HG02840 (cell line): ENCODE data around the gene SSH2.

Source experiments
- ATAC-seq: cut with Tn5 transposase; IDR thresholded peaks from one replicate; pipeline ENCODE4 v1.9.1; 2021; ENCODE audit warnings: mild to moderate bottlenecking, moderate library complexity, moderate number of reproducible peaks; ENCODE audit not compliant: unreplicated experiment, low FRiP score

The SSH2 gene

DNA sequence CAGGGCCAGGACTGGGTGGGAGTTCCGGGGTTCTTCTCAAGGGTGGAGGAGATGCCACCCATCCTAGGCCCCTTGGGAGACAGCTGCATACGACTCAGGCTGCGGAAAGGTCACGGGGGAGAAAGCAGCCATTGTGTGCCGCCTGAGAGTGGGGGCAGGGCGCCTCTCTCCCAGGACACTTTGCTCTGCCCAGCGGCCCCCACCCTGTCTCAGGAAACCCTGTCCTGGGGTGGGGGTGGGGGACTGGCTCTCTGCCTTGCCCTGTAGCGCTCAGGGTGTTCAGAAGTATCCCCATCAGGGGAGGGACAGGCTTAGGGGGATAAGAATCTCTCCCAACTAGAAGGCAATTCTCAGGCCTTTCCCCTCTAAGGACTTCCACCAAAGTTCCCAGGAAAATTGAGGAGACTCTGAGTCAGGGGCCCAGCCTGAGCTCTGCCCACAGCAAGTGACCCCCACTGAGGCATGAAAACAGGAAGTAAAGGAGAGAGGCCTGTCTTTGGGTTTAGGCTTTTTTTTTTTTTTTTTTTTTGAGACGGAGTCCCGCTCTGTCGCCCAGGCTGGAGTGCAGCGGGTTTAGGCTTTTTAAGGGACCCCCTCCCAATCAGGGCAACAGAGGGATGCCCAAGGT, 345.5 kb downstream of the SSH2 start:
- no peak for ATAC-seq

DNA sequence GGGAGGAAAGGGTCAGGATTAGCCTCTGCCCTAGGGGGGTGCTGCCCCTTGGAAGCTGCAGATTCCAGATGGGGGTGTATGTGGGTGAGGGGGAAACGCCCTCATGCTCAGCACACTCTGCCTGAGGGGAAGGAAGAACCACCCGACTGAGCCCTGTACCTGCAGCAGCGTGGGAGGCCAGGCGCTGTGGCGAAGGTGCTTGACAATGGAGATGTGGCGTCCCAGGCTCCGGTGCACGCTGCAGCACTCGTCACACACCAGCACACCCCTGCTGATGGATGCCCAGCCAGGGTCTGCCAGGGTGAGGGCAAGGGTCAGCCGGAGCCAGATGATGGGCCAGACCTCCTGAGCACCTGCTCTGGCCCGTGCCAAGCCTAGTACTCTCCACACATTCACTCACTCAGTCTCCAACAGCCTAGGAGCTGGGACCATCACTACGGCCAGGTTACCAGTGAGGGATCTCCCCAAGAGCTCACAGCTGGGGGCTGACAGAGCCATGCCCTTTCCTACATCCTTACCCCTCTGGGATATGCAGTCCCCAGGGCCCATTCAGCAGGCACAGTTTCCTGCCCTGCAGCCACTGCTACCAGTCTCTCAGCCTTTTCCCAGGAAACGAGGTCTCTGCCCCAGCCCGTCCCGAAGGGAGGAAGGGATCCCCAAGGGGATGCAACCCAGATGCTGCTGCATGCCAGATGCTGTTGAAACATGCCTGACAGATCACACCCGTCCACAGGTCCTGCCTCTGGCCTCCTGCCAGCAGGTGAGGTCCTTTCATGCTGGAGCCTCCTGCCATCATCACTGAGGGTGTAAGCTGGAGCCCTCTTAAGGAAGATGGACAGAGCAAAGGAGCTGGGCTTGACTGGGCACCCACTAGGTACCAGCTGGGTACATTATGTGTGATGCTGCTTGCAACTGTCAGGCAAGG, 346.4 kb downstream of the SSH2 start:
- ATAC-seq, result no peak

DNA sequence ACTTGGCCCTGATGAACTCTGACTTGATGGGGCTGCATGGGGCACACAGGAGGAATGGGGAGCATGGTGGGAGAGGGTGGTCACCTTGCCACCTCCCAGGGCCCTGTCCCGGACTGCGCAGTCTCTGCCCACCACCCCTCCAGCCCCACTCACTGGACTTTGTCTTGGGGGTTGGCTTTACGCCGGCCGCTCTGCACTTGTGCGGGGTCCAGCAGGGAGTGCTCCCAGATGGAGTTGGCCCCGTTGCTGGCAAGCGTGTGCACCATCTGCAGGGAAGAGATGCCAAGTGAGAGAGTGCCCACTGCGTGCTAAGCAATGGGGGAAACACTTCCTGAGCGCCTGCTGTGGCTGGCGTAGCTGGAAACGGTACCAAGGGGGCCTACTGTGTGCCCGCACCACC, 347.3 kb downstream of the SSH2 start:
- no peak for ATAC-seq

DNA sequence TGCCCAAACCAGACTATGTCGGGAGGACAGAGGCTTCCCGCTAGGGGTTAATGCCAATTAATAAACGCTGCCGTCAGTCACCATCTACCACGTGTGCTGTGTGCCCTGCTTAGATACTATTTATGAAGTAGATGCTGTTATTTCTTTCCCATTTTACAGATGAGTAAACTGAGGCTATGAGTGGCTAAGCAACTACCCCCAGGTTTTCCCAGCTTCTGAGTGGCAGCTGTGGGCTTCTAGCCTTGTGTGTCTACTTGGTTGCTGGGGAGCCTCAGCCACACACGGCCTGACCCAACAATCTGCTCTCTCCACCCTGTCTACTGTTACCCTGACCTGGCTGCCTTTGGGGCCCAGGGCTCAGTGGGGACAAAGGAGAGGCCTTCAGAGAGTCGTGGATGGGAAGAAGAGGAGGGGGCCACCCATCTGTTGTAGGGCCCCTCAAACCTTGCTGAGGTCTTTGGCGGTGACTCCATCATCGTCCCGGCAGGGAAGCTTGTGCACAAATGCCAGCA, 347.7 kb downstream of the SSH2 start:
- ATAC-seq, result no peak

DNA sequence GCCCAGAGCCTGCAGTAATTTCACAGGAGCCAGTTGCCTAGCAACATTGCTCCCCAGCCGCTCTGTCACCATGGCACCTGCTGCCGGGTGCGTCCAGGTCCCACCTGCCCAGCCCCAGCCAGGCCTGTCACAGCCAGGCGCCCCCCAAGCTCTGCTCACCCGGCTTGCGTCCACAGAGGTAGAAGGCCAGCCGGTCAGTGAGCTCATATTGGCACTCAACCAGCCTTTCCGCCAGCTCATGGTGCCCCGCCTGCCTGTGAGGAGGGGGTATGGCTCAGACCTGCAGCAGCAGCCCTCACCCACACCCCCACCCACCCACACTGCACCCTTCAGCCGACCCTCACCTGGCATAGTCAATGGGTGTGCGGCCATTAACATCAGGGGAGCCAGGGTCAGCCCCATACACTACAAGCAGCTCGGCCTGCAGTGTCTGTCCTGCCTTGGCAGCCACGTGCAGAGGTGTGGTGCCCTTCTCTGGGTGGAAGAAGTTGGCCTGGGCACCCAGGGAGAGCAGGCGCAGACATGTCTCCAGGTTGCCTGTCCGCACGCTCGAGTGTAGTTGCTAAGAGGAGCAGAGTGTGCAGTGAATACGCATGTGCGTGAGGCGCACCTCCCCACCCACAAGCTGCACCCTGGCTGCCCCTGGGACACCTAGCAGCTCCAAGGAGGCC, 348.3 kb downstream of the SSH2 start:
- no peak for ATAC-seq

DNA sequence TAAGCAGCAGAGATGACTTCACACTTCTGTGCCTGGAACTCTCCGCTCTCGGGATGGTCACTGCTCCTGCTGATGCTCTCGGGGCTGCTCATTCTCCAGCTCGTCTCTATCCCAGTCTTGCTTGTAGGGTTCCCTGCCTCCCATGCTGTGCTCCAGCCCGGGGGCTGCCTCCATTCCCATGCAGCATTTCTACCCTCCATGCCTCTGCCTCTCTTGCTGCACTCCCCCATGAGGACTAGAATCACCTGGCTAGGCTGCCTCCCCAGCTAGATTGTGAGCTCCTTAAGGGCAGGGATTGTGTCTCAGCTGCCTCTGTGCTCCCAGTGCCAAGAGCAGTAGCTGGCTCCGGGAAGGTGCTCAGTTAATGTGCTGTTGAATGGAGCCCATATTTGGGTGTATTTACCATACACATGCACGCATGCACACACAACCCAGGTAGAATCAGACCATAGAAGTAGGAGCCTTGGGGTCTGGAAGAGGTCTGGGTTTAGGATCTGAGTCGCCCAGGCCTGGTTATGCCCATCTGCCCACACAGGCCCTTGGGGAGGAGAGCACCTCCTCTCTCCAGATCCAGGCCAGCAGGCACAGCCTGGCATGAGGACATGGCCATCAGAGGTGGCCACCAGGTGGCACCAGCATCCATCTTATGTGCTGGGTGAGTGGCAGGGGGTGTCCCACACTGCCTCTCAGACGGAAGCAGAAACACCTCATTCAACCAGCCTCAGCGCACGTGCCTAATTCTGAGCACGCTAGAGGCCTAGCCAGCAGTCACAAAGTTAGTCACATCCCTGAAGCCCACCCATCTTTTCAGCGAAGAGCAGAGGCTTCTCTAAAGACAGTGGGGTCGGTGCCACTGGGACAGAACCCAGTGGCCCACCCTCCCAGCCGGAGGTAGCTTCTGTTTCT, 349.9 kb downstream of the SSH2 start:
- ATAC-seq, result no peak

DNA sequence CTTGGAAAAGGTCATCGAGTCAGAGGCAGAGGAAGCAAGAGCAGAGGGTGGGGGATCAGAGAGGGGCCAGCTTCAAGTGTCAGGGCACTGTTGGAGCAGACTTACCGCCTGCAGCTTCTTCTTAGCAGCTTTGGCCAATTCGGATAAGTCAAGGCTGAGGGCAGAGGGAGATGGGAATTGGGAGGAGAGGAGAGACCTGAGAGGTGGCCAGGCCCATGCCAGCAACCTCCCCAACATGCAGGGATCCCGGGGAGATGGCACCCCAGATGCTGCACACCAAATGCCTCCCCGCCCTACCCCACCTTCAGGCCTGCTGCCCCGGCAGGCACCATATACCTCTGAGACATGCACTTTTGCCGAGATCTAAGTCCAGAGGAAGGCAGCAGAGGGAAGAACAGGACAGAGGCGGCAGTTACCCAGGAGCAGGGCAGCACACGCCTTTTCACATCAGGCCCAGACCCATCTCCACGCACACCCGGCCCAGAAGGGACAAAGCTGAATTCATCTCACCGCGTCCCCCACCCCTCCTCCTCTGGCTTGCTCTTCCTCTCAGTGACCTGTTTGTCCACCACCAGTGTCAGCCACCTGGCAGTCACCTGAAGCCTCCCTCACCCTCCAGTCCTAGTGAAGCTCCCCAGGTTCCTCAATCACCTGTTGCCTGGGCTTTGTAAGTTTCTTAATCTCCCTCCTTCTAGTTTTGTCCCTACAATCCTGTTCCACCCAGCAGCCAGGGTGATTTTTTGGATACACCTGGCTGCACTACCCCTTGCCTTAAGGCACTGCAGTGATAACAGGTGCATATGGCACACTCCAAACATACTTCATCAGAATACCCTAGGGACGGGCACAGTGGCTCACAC, 351.2 kb downstream of the SSH2 start:
- ATAC-seq, result no peak

DNA sequence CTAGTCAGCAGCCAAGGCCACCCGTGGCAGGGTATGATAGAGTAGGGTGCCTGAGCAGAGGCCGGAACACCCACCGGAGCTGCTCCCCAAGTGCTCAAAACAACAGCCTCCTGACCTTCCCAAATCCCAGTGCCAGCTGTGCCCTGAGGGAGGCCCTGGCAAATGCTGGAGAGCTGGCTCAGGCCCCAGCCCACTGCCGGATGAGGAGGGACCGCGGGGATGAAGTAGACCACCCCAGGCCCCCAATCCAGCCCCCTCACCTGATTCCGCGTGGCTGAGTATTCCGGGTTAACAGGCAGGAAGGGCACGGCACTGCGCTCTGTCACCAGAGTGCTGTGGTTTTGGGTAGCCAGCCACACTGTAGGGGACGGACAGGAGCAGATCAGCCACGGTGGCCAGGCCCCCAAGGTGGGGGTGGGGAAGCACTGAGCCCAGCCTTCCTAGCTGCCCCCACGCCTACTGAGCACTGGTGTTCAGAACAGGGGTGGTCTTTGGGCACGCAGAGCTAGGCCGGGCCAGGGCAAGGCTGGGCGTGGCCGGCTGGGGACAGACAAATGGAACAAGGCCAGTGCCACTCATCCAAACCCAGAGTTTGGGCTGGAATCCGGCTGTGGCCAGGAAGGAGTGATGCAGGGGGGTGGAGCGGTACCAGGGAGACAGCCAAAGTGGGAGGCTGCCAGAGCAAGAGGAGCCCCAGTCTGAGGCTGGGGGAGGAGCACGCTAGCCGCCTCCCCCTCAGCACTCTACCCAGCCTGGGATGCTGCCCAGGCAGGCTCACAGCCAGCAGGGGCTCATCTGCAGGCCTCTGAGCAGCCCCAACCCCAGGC, 352.4 kb downstream of the SSH2 start:
- ATAC-seq, result no peak

DNA sequence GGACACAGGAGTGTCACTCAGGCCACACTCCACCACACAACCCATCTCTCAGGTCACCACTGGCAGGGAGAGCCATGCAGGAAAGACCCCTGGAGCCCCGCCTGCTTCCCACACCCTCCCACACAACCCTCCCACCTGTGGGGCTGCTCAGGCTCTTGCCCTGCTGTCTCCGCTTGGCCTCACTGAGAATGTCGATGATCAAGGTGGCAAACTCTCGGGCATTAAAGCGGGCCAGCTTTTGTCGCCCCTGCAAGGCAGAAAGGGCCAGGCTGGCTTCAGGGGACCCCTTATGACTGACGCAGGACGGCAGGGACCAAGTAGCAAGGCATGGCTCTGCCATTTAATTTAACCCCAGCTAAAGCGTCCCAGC, 353.0 kb downstream of the SSH2 start:
- ATAC-seq, result no peak

DNA sequence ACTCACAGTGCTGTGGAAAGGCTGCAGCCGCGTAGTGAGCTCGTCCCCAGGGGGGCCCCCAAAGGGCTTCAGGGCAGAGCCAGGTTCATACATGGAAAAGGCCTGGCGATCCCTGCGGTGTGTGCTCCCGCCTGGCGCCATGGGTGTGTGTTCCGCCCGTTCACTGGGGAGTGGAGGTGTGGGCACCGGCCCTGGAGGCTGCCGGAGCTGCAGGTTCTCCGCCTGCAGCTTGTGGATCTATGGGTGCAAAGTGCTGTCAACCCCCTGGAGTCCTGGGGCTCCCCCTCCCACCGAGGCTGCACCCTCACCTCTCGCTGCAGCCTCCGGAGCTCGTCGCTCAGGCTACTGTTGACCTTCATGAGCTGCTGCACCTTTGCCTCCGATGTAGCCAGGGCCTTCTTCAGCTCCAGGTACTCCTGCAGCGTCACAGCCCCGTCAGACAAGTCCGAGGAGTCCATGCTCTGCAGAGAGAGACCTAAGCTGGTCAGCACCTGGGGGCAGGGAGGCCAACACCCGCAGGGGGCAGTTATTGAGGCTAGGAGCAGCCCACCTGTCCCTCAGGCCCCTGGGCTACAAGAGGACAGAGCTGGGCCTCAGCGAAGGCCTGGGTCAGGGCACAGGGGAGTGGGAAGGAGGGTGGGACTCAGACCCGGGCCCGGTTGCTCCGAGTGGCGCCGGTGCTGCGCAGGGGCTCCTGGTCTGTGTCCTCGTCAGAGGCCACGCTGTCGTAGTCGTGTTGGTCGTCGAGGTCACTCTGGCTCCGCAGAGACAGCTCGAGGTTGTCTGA, 353.6 kb downstream of the SSH2 start:
- ATAC-seq, result no peak
